SU-DHL-6 (cell line): ENCODE results near the gene EGLN2.

Experiments
- EZH2phosphoT487 ChIP-seq: fragments of 200-600 bp; sonication (generic), shearing (Covaris generic); conservative IDR thresholded peaks from 2 replicates; pipeline ENCODE4 v1.6.1; 2018; ENCODE audit warnings: mild to moderate bottlenecking, antibody characterized with exemption, low read length, moderate library complexity, mixed read lengths
- TF ChIP-seq, protein P1 (sequence below): fragments of 200-600 bp; sonication (generic); IDR thresholded peaks from one replicate; pipeline ENCODE4 v1.5.1; 2017; ENCODE audit warnings: antibody characterized with exemption, mild to moderate bottlenecking, low read length, moderate library complexity; ENCODE audit not compliant: insufficient read depth, poor library complexity, severe bottlenecking

GRCh38 chr19:40763526-40763925 is 35.5 kb upstream of the EGLN2 start:
- TF ChIP-seq, protein P1, sequence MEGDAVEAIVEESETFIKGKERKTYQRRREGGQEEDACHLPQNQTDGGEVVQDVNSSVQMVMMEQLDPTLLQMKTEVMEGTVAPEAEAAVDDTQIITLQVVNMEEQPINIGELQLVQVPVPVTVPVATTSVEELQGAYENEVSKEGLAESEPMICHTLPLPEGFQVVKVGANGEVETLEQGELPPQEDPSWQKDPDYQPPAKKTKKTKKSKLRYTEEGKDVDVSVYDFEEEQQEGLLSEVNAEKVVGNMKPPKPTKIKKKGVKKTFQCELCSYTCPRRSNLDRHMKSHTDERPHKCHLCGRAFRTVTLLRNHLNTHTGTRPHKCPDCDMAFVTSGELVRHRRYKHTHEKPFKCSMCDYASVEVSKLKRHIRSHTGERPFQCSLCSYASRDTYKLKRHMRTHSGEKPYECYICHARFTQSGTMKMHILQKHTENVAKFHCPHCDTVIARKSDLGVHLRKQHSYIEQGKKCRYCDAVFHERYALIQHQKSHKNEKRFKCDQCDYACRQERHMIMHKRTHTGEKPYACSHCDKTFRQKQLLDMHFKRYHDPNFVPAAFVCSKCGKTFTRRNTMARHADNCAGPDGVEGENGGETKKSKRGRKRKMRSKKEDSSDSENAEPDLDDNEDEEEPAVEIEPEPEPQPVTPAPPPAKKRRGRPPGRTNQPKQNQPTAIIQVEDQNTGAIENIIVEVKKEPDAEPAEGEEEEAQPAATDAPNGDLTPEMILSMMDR: no peak
- no peak for TF ChIP-seq EZH2phosphoT487
